ENCODE results near the gene MAP3K4. TPM values are rescaled to one million over a fixed set of nuclear protein-coding genes. Genes with fewer than 3 reads are reported as not detected.

MAP3K4 gene, protein sequence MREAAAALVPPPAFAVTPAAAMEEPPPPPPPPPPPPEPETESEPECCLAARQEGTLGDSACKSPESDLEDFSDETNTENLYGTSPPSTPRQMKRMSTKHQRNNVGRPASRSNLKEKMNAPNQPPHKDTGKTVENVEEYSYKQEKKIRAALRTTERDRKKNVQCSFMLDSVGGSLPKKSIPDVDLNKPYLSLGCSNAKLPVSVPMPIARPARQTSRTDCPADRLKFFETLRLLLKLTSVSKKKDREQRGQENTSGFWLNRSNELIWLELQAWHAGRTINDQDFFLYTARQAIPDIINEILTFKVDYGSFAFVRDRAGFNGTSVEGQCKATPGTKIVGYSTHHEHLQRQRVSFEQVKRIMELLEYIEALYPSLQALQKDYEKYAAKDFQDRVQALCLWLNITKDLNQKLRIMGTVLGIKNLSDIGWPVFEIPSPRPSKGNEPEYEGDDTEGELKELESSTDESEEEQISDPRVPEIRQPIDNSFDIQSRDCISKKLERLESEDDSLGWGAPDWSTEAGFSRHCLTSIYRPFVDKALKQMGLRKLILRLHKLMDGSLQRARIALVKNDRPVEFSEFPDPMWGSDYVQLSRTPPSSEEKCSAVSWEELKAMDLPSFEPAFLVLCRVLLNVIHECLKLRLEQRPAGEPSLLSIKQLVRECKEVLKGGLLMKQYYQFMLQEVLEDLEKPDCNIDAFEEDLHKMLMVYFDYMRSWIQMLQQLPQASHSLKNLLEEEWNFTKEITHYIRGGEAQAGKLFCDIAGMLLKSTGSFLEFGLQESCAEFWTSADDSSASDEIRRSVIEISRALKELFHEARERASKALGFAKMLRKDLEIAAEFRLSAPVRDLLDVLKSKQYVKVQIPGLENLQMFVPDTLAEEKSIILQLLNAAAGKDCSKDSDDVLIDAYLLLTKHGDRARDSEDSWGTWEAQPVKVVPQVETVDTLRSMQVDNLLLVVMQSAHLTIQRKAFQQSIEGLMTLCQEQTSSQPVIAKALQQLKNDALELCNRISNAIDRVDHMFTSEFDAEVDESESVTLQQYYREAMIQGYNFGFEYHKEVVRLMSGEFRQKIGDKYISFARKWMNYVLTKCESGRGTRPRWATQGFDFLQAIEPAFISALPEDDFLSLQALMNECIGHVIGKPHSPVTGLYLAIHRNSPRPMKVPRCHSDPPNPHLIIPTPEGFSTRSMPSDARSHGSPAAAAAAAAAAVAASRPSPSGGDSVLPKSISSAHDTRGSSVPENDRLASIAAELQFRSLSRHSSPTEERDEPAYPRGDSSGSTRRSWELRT (N-terminal part only)
- total RNA-seq = 10 to 100 TPM; 32.8 to 38.1 TPM

- Mint-ChIP-seq H3K9me3 (no peaks in the 10 kb centered on the region), H3K27ac (peak within 1 kb of the TSS; percentile 89), H3K4me1 (peaks cover 32% of the 10 kb centered on the region), H3K4me3 (peak within 1 kb of the TSS; percentile 91), H3K27me3 (peaks cover 3% of the 10 kb centered on the region), H3K36me3 (peaks cover 6% of the 10 kb centered on the region)
- DNase-seq = peak; percentile 88
Observed at GRCh38 chr6:160991406-160992060, at the start of gene MAP3K4. MAP3K4 (plus strand) TSS chr6:160991769; CDS start chr6:160991932, 163 bp downstream.

GRCh38 chr6:160943997-160944396 lies 47.6 kb upstream of the MAP3K4 start:
- Mint-ChIP-seq H3K4me1 (no peaks in the 10 kb centered on the region), H3K27ac (no peak overlapping the region), H3K4me3 (no peak overlapping the region), H3K9me3 (no peaks in the 10 kb centered on the region), H3K36me3 (no peaks in the 10 kb centered on the region), H3K27me3 (peaks cover 28% of the 10 kb centered on the region)
- no peak for DNase-seq

DNA sequence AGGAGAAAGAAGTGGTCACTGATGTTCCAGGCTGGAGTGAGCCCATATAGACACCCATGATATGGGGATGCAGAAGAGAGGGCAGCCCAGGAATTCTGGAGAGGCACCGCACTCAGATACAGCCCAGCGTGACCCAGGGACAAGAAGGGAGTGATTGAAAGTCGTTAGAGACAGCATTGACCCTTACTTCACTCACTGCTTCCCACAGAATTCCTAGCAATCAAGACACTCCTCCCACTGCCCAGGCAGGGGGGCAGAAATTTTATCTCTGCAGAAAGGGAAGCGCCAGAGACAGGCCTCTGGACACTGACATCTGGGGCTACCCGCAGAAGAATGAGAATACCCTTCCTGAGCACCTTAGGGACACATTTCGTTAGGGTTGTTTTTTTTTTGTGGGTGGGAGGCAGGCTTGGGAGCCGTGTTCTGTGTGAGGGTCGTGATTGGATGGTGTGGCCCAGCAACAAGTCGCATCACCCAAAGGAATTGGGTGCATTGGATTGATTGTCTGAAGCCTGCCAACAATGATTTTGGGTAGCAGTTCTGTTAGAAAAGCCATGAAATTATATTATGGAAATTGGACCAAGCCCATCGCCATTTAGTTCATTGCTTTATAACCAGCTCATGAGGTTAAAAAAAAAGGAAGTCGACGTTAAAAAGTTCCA lies 45.9 kb upstream of the MAP3K4 start:
- Mint-ChIP-seq H3K4me3 (no peak overlapping the region), H3K27me3 (peaks cover 18% of the 10 kb centered on the region), H3K36me3 (no peaks in the 10 kb centered on the region), H3K27ac (no peak overlapping the region), H3K9me3 (no peaks in the 10 kb centered on the region), H3K4me1 (no peaks in the 10 kb centered on the region)
- no peak for DNase-seq

- H3K27me3 Mint-ChIP-seq = peaks cover 13% of the 10 kb centered on the region
- H3K4me3 Mint-ChIP-seq = no peak overlapping the region
- no peaks in the 10 kb centered on the region for H3K9me3 Mint-ChIP-seq
- no peak for DNase-seq
- no peaks in the 10 kb centered on the region for H3K36me3 Mint-ChIP-seq
- no peak overlapping the region for H3K27ac Mint-ChIP-seq
- no peaks in the 10 kb centered on the region for H3K4me1 Mint-ChIP-seq
Observed at GRCh38 chr6:160949531-160949930, 42.0 kb upstream of the MAP3K4 start.

DNA sequence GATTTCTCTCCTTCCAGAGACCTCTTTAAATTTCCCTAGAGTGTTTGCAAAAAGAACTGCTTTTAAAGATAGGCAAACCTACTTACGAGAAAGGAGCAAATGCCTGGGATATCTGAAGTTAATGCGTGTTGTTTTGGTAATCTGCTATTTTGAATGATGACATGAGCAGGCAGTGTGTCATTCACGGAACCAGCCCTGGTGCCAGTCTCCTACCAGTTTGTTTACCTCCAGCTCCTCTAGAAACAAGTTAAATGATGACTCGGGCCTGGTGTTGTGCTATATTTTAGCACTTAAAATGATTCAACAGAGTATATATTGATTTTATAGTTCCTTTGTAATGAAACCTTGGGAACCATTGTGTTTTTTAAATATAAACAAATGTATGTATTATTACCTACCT lies 41.1 kb upstream of the MAP3K4 start:
- no peak for DNase-seq
- H3K27ac Mint-ChIP-seq = no peak overlapping the region
- no peaks in the 10 kb centered on the region for H3K4me1 Mint-ChIP-seq
- H3K9me3 Mint-ChIP-seq = no peaks in the 10 kb centered on the region
- H3K27me3 Mint-ChIP-seq = peaks cover 14% of the 10 kb centered on the region
- H3K4me3 Mint-ChIP-seq = no peak overlapping the region
- no peaks in the 10 kb centered on the region for H3K36me3 Mint-ChIP-seq

DNA sequence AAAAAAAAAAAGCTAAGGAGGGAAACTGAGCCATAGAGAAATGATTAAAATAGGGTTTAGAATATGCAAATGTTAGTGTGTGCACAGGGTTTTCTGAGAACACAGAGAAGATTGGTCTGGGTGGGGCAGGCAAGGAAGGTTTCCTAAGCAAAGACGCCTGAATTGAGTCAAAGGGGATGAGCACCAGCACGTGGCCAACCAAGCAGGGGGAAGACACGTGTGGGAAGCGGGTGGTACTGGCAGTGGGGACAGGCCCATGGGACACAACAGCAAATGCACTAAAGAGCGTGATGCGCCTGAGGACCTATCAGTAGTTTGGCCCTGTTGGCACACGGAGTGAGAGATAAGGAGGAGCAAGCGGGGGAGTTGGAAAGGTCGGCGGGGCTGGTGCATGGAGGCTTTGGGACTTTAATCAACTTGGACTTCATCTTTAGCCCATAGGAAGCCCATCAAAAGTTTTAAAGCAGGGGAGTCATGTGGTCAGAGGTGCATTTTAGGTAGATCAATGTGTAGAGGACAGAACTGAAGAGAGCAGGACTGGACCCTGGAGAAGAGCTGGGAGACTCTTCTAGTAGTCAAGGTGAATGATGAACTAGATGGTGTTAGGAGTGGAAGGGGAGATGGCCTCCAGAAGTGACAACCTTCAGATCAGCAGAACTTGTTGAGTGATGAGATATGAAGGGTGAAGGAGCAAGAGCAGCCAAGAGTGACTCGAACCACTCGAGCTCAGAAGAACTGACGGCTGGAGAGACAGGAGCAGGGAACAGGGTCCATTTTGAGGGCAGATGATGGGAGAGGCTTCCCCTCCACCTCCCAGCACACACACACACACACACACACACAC lies 40.2 kb upstream of the MAP3K4 start:
- H3K36me3 Mint-ChIP-seq = no peaks in the 10 kb centered on the region
- no peaks in the 10 kb centered on the region for H3K4me1 Mint-ChIP-seq
- DNase-seq = no peak
- H3K4me3 Mint-ChIP-seq = no peak overlapping the region
- H3K27me3 Mint-ChIP-seq = peaks cover 22% of the 10 kb centered on the region
- H3K27ac Mint-ChIP-seq = no peak overlapping the region
- no peaks in the 10 kb centered on the region for H3K9me3 Mint-ChIP-seq

DNA sequence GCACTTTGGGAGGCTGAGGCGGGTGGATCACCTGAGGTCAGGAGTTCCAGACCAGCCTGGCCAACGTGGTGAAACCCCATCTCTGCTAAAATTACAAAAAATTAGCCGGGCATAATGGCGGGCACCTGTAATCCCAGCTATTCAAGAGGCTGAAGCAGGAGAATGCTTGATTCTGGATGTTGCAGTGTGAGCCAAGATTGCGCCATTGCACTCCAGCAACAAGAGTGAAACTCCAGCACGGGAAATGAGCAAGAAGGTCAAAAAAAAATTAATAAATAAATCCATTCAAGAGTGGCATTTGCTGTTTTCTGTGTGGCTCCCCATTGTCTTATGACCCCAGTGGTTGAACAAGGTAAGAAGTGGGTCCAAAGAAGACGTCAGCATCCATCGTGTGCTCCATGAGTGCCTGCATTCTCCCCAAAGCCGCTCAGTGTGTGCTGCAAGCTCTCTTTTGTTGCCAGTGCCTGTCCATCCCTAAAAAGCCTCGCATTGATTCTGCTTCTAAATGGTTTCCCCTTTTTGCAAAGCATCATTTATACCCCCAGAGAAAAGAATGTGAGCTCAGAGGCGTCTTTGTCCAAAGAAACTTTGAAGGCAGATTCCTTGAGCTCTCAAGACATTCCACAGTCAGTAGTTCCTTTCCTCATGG lies 38.8 kb upstream of the MAP3K4 start:
- Mint-ChIP-seq H3K27ac (no peak overlapping the region), H3K9me3 (no peaks in the 10 kb centered on the region), H3K36me3 (no peaks in the 10 kb centered on the region), H3K4me1 (no peaks in the 10 kb centered on the region), H3K27me3 (peaks cover 22% of the 10 kb centered on the region), H3K4me3 (no peak overlapping the region)
- DNase-seq = no peak

GRCh38 chr6:160955508-160956295 lies 35.9 kb upstream of the MAP3K4 start:
- no peak for DNase-seq
- Mint-ChIP-seq H3K4me3 (no peak overlapping the region), H3K4me1 (no peaks in the 10 kb centered on the region), H3K27me3 (peaks cover 22% of the 10 kb centered on the region), H3K27ac (no peak overlapping the region), H3K9me3 (no peaks in the 10 kb centered on the region), H3K36me3 (no peaks in the 10 kb centered on the region)

GRCh38 chr6:160956300-160957035 lies 35.1 kb upstream of the MAP3K4 start:
- no peak overlapping the region for H3K4me3 Mint-ChIP-seq
- DNase-seq = no peak
- no peaks in the 10 kb centered on the region for H3K36me3 Mint-ChIP-seq
- no peak overlapping the region for H3K27ac Mint-ChIP-seq
- no peaks in the 10 kb centered on the region for H3K9me3 Mint-ChIP-seq
- H3K27me3 Mint-ChIP-seq = peaks cover 14% of the 10 kb centered on the region
- H3K4me1 Mint-ChIP-seq = no peaks in the 10 kb centered on the region

- H3K36me3 Mint-ChIP-seq = no peaks in the 10 kb centered on the region
- no peaks in the 10 kb centered on the region for H3K4me1 Mint-ChIP-seq
- DNase-seq = no peak
- H3K4me3 Mint-ChIP-seq = no peak overlapping the region
- H3K9me3 Mint-ChIP-seq = no peaks in the 10 kb centered on the region
- H3K27me3 Mint-ChIP-seq = peaks cover 7% of the 10 kb centered on the region
- no peak overlapping the region for H3K27ac Mint-ChIP-seq
Observed at GRCh38 chr6:160959726-160960435, 31.7 kb upstream of the MAP3K4 start.

DNA sequence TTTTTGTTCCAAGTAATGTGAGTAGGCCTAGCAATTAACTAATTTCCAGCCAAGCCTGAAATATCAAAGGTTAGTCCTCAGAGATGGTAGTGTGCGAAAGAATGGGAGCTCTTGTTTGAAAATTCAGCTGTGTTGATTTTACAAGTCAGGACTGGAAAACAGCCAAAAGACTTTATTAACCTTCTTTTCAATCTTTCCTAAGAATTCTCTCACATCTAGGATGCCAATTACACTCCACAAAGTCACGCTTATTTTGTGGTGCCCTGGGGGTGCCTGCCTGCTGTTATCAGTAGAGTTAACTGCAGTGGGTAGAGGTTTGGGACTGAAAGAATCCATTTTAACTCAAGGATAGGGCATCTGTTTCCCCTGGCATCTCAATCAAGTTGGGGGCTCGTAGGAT lies 30.7 kb upstream of the MAP3K4 start:
- H3K4me1 Mint-ChIP-seq = no peaks in the 10 kb centered on the region
- H3K9me3 Mint-ChIP-seq = no peaks in the 10 kb centered on the region
- H3K27ac Mint-ChIP-seq = no peak overlapping the region
- H3K27me3 Mint-ChIP-seq = peaks cover 5% of the 10 kb centered on the region
- no peak for DNase-seq
- H3K36me3 Mint-ChIP-seq = no peaks in the 10 kb centered on the region
- no peak overlapping the region for H3K4me3 Mint-ChIP-seq

Data from activated naive CD8-positive, alpha-beta T cell treated with anti-CD3 and anti-CD28 coated beads for 36 hours (primary cell).